Smooth muscle cell (in vitro differentiated cells): ENCODE data around the gene MAP3K12. TPM values are rescaled to one million over a fixed set of nuclear protein-coding genes. Genes with fewer than 3 reads are reported as not detected.

ENCODE experiments used
- DNase-seq: peaks from one replicate; lab custom pipeline; 2025; ENCODE audit not compliant: unreplicated experiment; lab: John Stamatoyannopoulos, UW
- H2AFZ ChIP-seq: fragments of 200-600 bp; sonication (generic); 2 replicates; pipeline ENCODE4 v1.6.0; 2016; ENCODE audit warnings: antibody characterized with exemption, low read depth, mild to moderate bottlenecking
- H3F3A ChIP-seq: fragments of 200-600 bp; sonication (generic); 2 replicates; pipeline ENCODE4 v1.6.0; 2017; ENCODE audit warnings: antibody characterized with exemption, low read depth
- H3K27ac ChIP-seq: fragments of 200-600 bp; sonication (generic); 2 replicates; pipeline ENCODE4 v1.5.1; 2016; ENCODE audit warnings: low read depth, mild to moderate bottlenecking
- H3K27me3 ChIP-seq: fragments of 200-600 bp; sonication (generic); 2 replicates; pipeline ENCODE4 v1.6.1; 2016; ENCODE audit warnings: low read depth, mild to moderate bottlenecking
- H3K36me3 ChIP-seq: fragments of 200-600 bp; sonication (generic); 2 replicates; pipeline ENCODE4 v1.5.1; 2016; ENCODE audit warnings: low read depth
- H3K4me1 ChIP-seq: fragments of 200-600 bp; sonication (generic); 2 replicates; pipeline ENCODE4 v1.5.1; 2016; ENCODE audit warnings: low read depth
- H3K4me2 ChIP-seq: fragments of 200-600 bp; sonication (generic); 2 replicates; pipeline ENCODE4 v1.6.0; 2016; ENCODE audit warnings: mild to moderate bottlenecking
- H3K4me3 ChIP-seq: fragments of 200-600 bp; sonication (generic); 2 replicates; pipeline ENCODE4 v1.5.1; 2016; ENCODE audit warnings: mild to moderate bottlenecking
- H3K79me2 ChIP-seq: fragments of 200-600 bp; sonication (generic); 2 replicates; pipeline ENCODE4 v1.6.0; 2016; ENCODE audit warnings: low read depth, mild to moderate bottlenecking
- H3K9ac ChIP-seq: fragments of 200-600 bp; sonication (generic); 2 replicates; pipeline ENCODE4 v1.6.0; 2016; ENCODE audit warnings: low read depth
- H3K9me3 ChIP-seq: fragments of 200-600 bp; sonication (generic); replicated peaks from 2 replicates; pipeline ENCODE4 v1.5.1; 2016; ENCODE audit warnings: low read depth
- H4K20me1 ChIP-seq: fragments of 200-600 bp; sonication (generic); 2 replicates; pipeline ENCODE4 v1.6.0; 2016; ENCODE audit warnings: low read depth
- CTCF ChIP-seq: fragments of 200-600 bp; sonication (generic); IDR thresholded peaks from 2 replicates; pipeline ENCODE4 v1.5.1; 2017; ENCODE audit warnings: borderline replicate concordance, mild to moderate bottlenecking, antibody characterized with exemption; ENCODE audit not compliant: insufficient read depth, poor library complexity, severe bottlenecking
- WGBS: methylation state at CpG from one replicate; pipeline ENCODE4 v1.1.7; 2016; ENCODE audit warnings: low lambda C conversion rate; 5-methylcytosine and 5-hydroxymethylcytosine counted together
- polyA plus RNA-seq: library from polyadenylated mRNA; unstranded; fragments of >200 nt; fragmentation: Nextera tagmentation; extraction: Ambion mirVana; gene quantifications from 2 replicates; pipeline ENCODE4 v1.2.1, GENCODE V29; 2016
- total RNA-seq: library from RNA; depleted of rRNA; stranded (reverse); fragments of >200 nt; gene quantifications from 2 replicates; pipeline ENCODE4 v1.2.3, GENCODE V29; 2014

The MAP3K12 gene
- total and polyA plus RNA-seq, 2 experiments from 2014 or later: 15.1 to 34.6 TPM

- Histone ChIP-seq H4K20me1 (peaks cover 100% of the 10 kb centered on the region), H3K9ac (no peak overlapping the region), H3K27me3 (no peaks in the 10 kb centered on the region), H3K9me3 (no peaks in the 10 kb centered on the region), H3K4me3 (no peak overlapping the region), H3K4me1 (peaks cover 4% of the 10 kb centered on the region), H3F3A (peaks cover 76% of the 10 kb centered on the region), H3K36me3 (peaks cover 22% of the 10 kb centered on the region), H3K79me2 (peaks cover 34% of the 10 kb centered on the region), H3K27ac (peak overlapping the region; percentile 63), H2AFZ (no peak overlapping the region), H3K4me2 (no peak overlapping the region)
- WGBS: 84% methylated on average over 5 of the region's 5 CpGs
- no peak for DNase-seq
- TF ChIP-seq CTCF: no peak
Measured at GRCh38 chr12:53479331-53479730, 19.9 kb downstream of the MAP3K12 start.

GRCh38 chr12:53478865-53479264, 20.4 kb downstream of the MAP3K12 start:
- H4K20me1 ChIP-seq: peaks cover 100% of the 10 kb centered on the region
- no peak for TF ChIP-seq CTCF
- peaks cover 22% of the 10 kb centered on the region for H3K36me3 ChIP-seq
- peaks cover 7% of the 10 kb centered on the region for H3K4me1 ChIP-seq
- peaks cover 71% of the 10 kb centered on the region for H3F3A ChIP-seq
- peak overlapping the region; percentile 63 for H3K27ac ChIP-seq
- no peaks in the 10 kb centered on the region for H3K27me3 ChIP-seq
- H2AFZ ChIP-seq: no peak overlapping the region
- no peak overlapping the region for H3K4me3 ChIP-seq
- no peaks in the 10 kb centered on the region for H3K9me3 ChIP-seq
- H3K9ac ChIP-seq: no peak overlapping the region
- WGBS: 87% methylated on average over 1 of the region's 1 CpG
- H3K79me2 ChIP-seq: peaks cover 39% of the 10 kb centered on the region
- DNase-seq: no peak
- H3K4me2 ChIP-seq: no peak overlapping the region

- no peaks in the 10 kb centered on the region for H3K9me3 ChIP-seq
- H3K9ac ChIP-seq: no peak overlapping the region
- peaks cover 100% of the 10 kb centered on the region for H4K20me1 ChIP-seq
- H3K36me3 ChIP-seq: peaks cover 22% of the 10 kb centered on the region
- no peak for DNase-seq
- no peaks in the 10 kb centered on the region for H3K27me3 ChIP-seq
- peak overlapping the region; percentile 53 for H3K27ac ChIP-seq
- H3K79me2 ChIP-seq: peaks cover 59% of the 10 kb centered on the region
- no peak overlapping the region for H3K4me3 ChIP-seq
- no peak overlapping the region for H2AFZ ChIP-seq
- peak; percentile 34 for TF ChIP-seq CTCF
- H3K4me2 ChIP-seq: no peak overlapping the region
- H3K4me1 ChIP-seq: peaks cover 15% of the 10 kb centered on the region
- peaks cover 75% of the 10 kb centered on the region for H3F3A ChIP-seq
- 85% methylated on average over 2 of the region's 2 CpGs for WGBS
Measured at GRCh38 chr12:53476769-53477209, 22.5 kb downstream of the MAP3K12 start.

- no peaks in the 10 kb centered on the region for H3K9me3 ChIP-seq
- H3K9ac ChIP-seq: no peak overlapping the region
- no peak overlapping the region for H2AFZ ChIP-seq
- peaks cover 99% of the 10 kb centered on the region for H4K20me1 ChIP-seq
- peaks cover 74% of the 10 kb centered on the region for H3F3A ChIP-seq
- no peak overlapping the region for H3K4me3 ChIP-seq
- no peak for TF ChIP-seq CTCF
- peaks cover 15% of the 10 kb centered on the region for H3K4me1 ChIP-seq
- no peak overlapping the region for H3K4me2 ChIP-seq
- WGBS: 92% methylated on average over 13 of the region's 13 CpGs
- peaks cover 75% of the 10 kb centered on the region for H3K79me2 ChIP-seq
- DNase-seq: no peak
- H3K36me3 ChIP-seq: peaks cover 30% of the 10 kb centered on the region
- no peaks in the 10 kb centered on the region for H3K27me3 ChIP-seq
- H3K27ac ChIP-seq: peak overlapping the region; percentile 30
Measured at GRCh38 chr12:53474819-53475218, 24.4 kb downstream of the MAP3K12 start.
